GM23338 (cell line): Measurements from ENCODE around the gene KCNH6.

Experiments used
- CREB1 ChIP-seq: fragments of 250-450 bp; sonication (Bioruptor Pico); IDR thresholded peaks from 2 replicates; pipeline ENCODE4 v1.5.0; 2020; ENCODE audit warnings: low read depth, mild to moderate bottlenecking, moderate library complexity
- CTCF ChIP-seq, 2 experiments: fragments of 200-600 bp in 1 of 2; sonication (generic) in 1 of 2; conservative IDR thresholded peaks; 2 replicates each; pipeline versions ENCODE4 v1.5.1 to v1.6.1; 2016 to 2017; ENCODE audit warnings: antibody characterized with exemption in 2 of 2, low read depth in 2 of 2, mild to moderate bottlenecking in 2 of 2, moderate library complexity in 1 of 2
- JUNB ChIP-seq: IDR thresholded peaks from one replicate; pipeline ENCODE4 v1.6.1; 2016; ENCODE audit warnings: antibody characterized with exemption; ENCODE audit not compliant: unreplicated experiment
- NANOG ChIP-seq: IDR thresholded peaks from 2 replicates; pipeline ENCODE4 v1.6.1; 2016; ENCODE audit warnings: antibody characterized with exemption, borderline replicate concordance
- POLR2AphosphoS5 ChIP-seq: IDR thresholded peaks from 2 replicates; pipeline ENCODE4 v1.6.1; 2016; ENCODE audit warnings: antibody characterized with exemption, low read depth
- ZNF331 ChIP-seq: fragments of 250-450 bp; sonication (Bioruptor Pico); IDR thresholded peaks from 2 replicates; pipeline ENCODE4 v1.5.0; 2020; ENCODE audit warnings: low read depth, mild to moderate bottlenecking, moderate library complexity

- TF ChIP-seq CREB1 (CRISPR knock-in tag) (no peak), CTCF (conservative IDR thresholded peaks at IDR 0.05; ENCODE audit: low read depth in 2 of 2) (no peak), POLR2AphosphoS5 (no peak), NANOG (no peak), JUNB (no peak), ZNF331 (CRISPR knock-in tag) (no peak)
Observed at GRCh38 chr17:63487014-63487339, 36.2 kb upstream of the KCNH6 start.
